GM23338 (cell line): ENCODE measurements around the gene THEM5. TPM values are rescaled to one million over a fixed set of nuclear protein-coding genes. Genes with fewer than 3 reads are reported as not detected.

Experiments used
- ATAC-seq: fragments of 200-7000 bp; cut with Tn5 transposase; 3 replicates; pipeline ENCODE4 v1.9.1; 2020
- DNase-seq: peaks from one replicate; pipeline ENCODE4 v3.0.0-alpha.2; 2015; ENCODE audit warnings: low spot score
- H2AFZ ChIP-seq: fragments of 200-600 bp; sonication (generic); 2 replicates; pipeline ENCODE4 v1.8.0; 2016; ENCODE audit warnings: antibody characterized with exemption, mild to moderate bottlenecking, moderate library complexity
- H3F3A ChIP-seq: fragments of 200-600 bp; sonication (generic); replicated peaks from 2 replicates; pipeline ENCODE4 v1.8.0; 2017; ENCODE audit warnings: antibody characterized with exemption, mixed run types, low read depth
- H3K27ac ChIP-seq: fragments of 200-600 bp; sonication (generic); 2 replicates; pipeline ENCODE4 v1.6.1; 2016; ENCODE audit warnings: low read depth
- H3K27me3 ChIP-seq: fragments of 200-600 bp; sonication (generic); 2 replicates; pipeline ENCODE4 v1.8.0; 2016; ENCODE audit warnings: mild to moderate bottlenecking, mixed run types, moderate library complexity; ENCODE audit not compliant: insufficient read depth
- H3K36me3 ChIP-seq: fragments of 200-600 bp; sonication (generic); 2 replicates; pipeline ENCODE4 v1.8.0; 2016; ENCODE audit warnings: mild to moderate bottlenecking; ENCODE audit not compliant: insufficient read depth
- H3K4me1 ChIP-seq: fragments of 200-600 bp; sonication (generic); 2 replicates; pipeline ENCODE4 v1.8.0; 2016; ENCODE audit warnings: mild to moderate bottlenecking, moderate library complexity; ENCODE audit not compliant: insufficient read depth
- H3K4me2 ChIP-seq: fragments of 200-600 bp; sonication (generic); 2 replicates; pipeline ENCODE4 v1.7.1; 2017; ENCODE audit warnings: mixed run types
- H3K4me3 ChIP-seq: fragments of 200-600 bp; sonication (generic); 2 replicates; pipeline ENCODE4 v1.6.1; 2016; ENCODE audit warnings: mixed run types
- H3K79me2 ChIP-seq: fragments of 200-600 bp; sonication (generic); replicated peaks from 2 replicates; pipeline ENCODE4 v1.8.0; 2017; ENCODE audit warnings: mild to moderate bottlenecking; ENCODE audit not compliant: insufficient read depth
- H3K9me2 ChIP-seq: fragments of 200-600 bp; sonication (generic); 2 replicates; pipeline ENCODE4 v1.8.0; 2017; ENCODE audit not compliant: insufficient read depth
- H4K20me1 ChIP-seq: fragments of 200-600 bp; sonication (generic); replicated peaks from 2 replicates; pipeline ENCODE4 v1.8.0; 2017; ENCODE audit warnings: mild to moderate bottlenecking; ENCODE audit not compliant: insufficient read depth
- H3K27ac Mint-ChIP-seq: 2 replicates; pipeline ENCODE4 v1.8.0; 2020; ENCODE audit warnings: inconsistent platforms, mild to moderate bottlenecking, moderate library complexity, mixed read lengths
- H3K27me3 Mint-ChIP-seq: 3 replicates; pipeline ENCODE4 v1.8.0; 2022; ENCODE audit warnings: low read depth, mild to moderate bottlenecking, moderate library complexity, mixed read lengths, inconsistent platforms; ENCODE audit not compliant: insufficient read depth, poor library complexity
- H3K36me3 Mint-ChIP-seq: 3 replicates; pipeline ENCODE4 v1.8.0; 2021; ENCODE audit warnings: low read depth, mild to moderate bottlenecking, inconsistent platforms, moderate library complexity, mixed read lengths
- H3K4me1 Mint-ChIP-seq: 3 replicates; pipeline ENCODE4 v1.8.0; 2020; ENCODE audit warnings: mild to moderate bottlenecking, inconsistent platforms, mixed read lengths
- H3K4me3 Mint-ChIP-seq: 3 replicates; pipeline ENCODE4 v1.8.0; 2021; ENCODE audit warnings: moderate library complexity, mild to moderate bottlenecking, inconsistent platforms, mixed read lengths
- H3K9me3 Mint-ChIP-seq: 3 replicates; pipeline ENCODE4 v1.8.0; 2020; ENCODE audit warnings: moderate library complexity, mild to moderate bottlenecking, inconsistent platforms, mixed read lengths
- CREB1 ChIP-seq: fragments of 250-450 bp; sonication (Bioruptor Pico); IDR thresholded peaks from 2 replicates; pipeline ENCODE4 v1.5.0; 2020; ENCODE audit warnings: low read depth, mild to moderate bottlenecking, moderate library complexity
- EZH2 ChIP-seq: fragments of 200-600 bp; sonication (generic); IDR thresholded peaks from one replicate; pipeline ENCODE4 v1.8.0; 2017; ENCODE audit warnings: antibody characterized with exemption, mild to moderate bottlenecking, low read depth; ENCODE audit not compliant: unreplicated experiment
- EZH2phosphoT487 ChIP-seq: fragments of 200-600 bp; sonication (generic); IDR thresholded peaks from one replicate; pipeline ENCODE4 v1.8.1; 2018; ENCODE audit warnings: antibody characterized with exemption; ENCODE audit not compliant: unreplicated experiment
- JUNB ChIP-seq: IDR thresholded peaks from one replicate; pipeline ENCODE4 v1.6.1; 2016; ENCODE audit warnings: antibody characterized with exemption; ENCODE audit not compliant: unreplicated experiment
- NANOG ChIP-seq: IDR thresholded peaks from 2 replicates; pipeline ENCODE4 v1.6.1; 2016; ENCODE audit warnings: antibody characterized with exemption, borderline replicate concordance
- POLR2AphosphoS5 ChIP-seq: IDR thresholded peaks from 2 replicates; pipeline ENCODE4 v1.6.1; 2016; ENCODE audit warnings: antibody characterized with exemption, low read depth
- STAT1 ChIP-seq: IDR thresholded peaks from one replicate; pipeline ENCODE4 v1.6.1; 2016; ENCODE audit warnings: antibody characterized with exemption; ENCODE audit not compliant: unreplicated experiment
- ZNF114 ChIP-seq: fragments of 250-450 bp; sonication (Bioruptor Pico); IDR thresholded peaks from 2 replicates; pipeline ENCODE4 v1.5.0; 2020; ENCODE audit warnings: mild to moderate bottlenecking, moderate library complexity
- ZNF331 ChIP-seq: fragments of 250-450 bp; sonication (Bioruptor Pico); IDR thresholded peaks from 2 replicates; pipeline ENCODE4 v1.5.0; 2020; ENCODE audit warnings: low read depth, mild to moderate bottlenecking, moderate library complexity
- polyA plus RNA-seq: library from polyadenylated mRNA; unstranded; fragments of >200 nt; fragmentation: Nextera tagmentation; extraction: Ambion mirVana; gene quantifications from 2 replicates; pipeline ENCODE4 v1.2.1, GENCODE V29; 2016
- total RNA-seq: library from RNA; depleted of rRNA; stranded (reverse); fragments of >200 nt; shearing (Covaris generic); gene quantifications from 2 replicates; pipeline ENCODE4 v1.2.3, GENCODE V29; 2014
- TF ChIP-seq, protein P1 (sequence below): fragments of 250-450 bp; sonication (Bioruptor Pico); IDR thresholded peaks from 2 replicates; pipeline ENCODE4 v1.5.0; 2020; ENCODE audit warnings: mild to moderate bottlenecking, moderate library complexity
- TF ChIP-seq, protein P2 (sequence below): IDR thresholded peaks from one replicate; pipeline ENCODE4 v1.6.1; 2018; ENCODE audit warnings: antibody characterized with exemption; ENCODE audit not compliant: unreplicated experiment
- TF ChIP-seq, protein P3 (sequence below): IDR thresholded peaks from 2 replicates; pipeline ENCODE4 v1.6.1; 2016; ENCODE audit warnings: antibody characterized with exemption
- TF ChIP-seq, protein P4 (sequence below), 2 experiments: fragments of 200-600 bp in 1 of 2; sonication (generic) in 1 of 2; conservative IDR thresholded peaks; 2 replicates each; pipeline versions ENCODE4 v1.5.1 to v1.6.1; 2016 to 2017; ENCODE audit warnings: antibody characterized with exemption in 2 of 2, low read depth in 2 of 2, mild to moderate bottlenecking in 2 of 2, moderate library complexity in 1 of 2

THEM5 gene
- total and polyA plus RNA-seq, 2 experiments from 2014 or later = not detected

DNA sequence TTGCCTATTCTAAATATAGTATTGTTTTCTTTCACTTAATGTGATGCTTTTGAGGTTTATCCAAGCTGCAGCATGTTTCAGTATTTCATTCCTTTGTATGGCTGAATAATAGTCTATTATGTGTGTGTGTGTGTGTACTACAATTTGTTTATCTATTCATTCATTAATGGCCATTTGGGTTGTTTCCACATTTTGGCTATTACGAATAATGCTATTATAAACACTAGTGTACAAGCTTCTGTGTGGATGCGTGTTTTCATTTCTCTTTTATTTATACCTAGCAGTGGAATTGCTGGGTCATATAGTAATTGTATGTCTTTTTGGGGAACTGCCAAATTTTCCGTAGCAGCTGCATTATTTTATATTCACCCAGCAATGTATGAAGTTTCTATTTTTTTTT lies 15.0 kb upstream of the THEM5 start:
- Histone ChIP-seq H3F3A (no peaks in the 10 kb centered on the region), H3K79me2 (no peaks in the 10 kb centered on the region), H3K9me2 (no peaks in the 10 kb centered on the region), H3K36me3 (no peaks in the 10 kb centered on the region), H3K27ac (no peak overlapping the region), H3K27me3 (peaks cover 23% of the 10 kb centered on the region; the same call in 1 of the 2 replicates), H3K4me2 (no peak overlapping the region), H3K4me1 (no peaks in the 10 kb centered on the region), H4K20me1 (0 out of 2 replicates have a peak, but pooled peaks cover 4% of the 10 kb centered on the region), H3K4me3 (no peak overlapping the region), H2AFZ (no peak overlapping the region)
- H3K4me1 Mint-ChIP-seq = peaks cover 15% of the 10 kb centered on the region
- H3K27ac Mint-ChIP-seq = no peak overlapping the region
- no peaks in the 10 kb centered on the region for H3K9me3 Mint-ChIP-seq
- no peak for DNase-seq
- H3K27me3 Mint-ChIP-seq = peaks cover 8% of the 10 kb centered on the region
- H3K4me3 Mint-ChIP-seq = no peak overlapping the region
- no peak for TF ChIP-seq EZH2phosphoT487
- no peak for TF ChIP-seq ZNF331 (CRISPR knock-in tag)
- no peak for TF ChIP-seq STAT1
- TF ChIP-seq, protein P1, sequence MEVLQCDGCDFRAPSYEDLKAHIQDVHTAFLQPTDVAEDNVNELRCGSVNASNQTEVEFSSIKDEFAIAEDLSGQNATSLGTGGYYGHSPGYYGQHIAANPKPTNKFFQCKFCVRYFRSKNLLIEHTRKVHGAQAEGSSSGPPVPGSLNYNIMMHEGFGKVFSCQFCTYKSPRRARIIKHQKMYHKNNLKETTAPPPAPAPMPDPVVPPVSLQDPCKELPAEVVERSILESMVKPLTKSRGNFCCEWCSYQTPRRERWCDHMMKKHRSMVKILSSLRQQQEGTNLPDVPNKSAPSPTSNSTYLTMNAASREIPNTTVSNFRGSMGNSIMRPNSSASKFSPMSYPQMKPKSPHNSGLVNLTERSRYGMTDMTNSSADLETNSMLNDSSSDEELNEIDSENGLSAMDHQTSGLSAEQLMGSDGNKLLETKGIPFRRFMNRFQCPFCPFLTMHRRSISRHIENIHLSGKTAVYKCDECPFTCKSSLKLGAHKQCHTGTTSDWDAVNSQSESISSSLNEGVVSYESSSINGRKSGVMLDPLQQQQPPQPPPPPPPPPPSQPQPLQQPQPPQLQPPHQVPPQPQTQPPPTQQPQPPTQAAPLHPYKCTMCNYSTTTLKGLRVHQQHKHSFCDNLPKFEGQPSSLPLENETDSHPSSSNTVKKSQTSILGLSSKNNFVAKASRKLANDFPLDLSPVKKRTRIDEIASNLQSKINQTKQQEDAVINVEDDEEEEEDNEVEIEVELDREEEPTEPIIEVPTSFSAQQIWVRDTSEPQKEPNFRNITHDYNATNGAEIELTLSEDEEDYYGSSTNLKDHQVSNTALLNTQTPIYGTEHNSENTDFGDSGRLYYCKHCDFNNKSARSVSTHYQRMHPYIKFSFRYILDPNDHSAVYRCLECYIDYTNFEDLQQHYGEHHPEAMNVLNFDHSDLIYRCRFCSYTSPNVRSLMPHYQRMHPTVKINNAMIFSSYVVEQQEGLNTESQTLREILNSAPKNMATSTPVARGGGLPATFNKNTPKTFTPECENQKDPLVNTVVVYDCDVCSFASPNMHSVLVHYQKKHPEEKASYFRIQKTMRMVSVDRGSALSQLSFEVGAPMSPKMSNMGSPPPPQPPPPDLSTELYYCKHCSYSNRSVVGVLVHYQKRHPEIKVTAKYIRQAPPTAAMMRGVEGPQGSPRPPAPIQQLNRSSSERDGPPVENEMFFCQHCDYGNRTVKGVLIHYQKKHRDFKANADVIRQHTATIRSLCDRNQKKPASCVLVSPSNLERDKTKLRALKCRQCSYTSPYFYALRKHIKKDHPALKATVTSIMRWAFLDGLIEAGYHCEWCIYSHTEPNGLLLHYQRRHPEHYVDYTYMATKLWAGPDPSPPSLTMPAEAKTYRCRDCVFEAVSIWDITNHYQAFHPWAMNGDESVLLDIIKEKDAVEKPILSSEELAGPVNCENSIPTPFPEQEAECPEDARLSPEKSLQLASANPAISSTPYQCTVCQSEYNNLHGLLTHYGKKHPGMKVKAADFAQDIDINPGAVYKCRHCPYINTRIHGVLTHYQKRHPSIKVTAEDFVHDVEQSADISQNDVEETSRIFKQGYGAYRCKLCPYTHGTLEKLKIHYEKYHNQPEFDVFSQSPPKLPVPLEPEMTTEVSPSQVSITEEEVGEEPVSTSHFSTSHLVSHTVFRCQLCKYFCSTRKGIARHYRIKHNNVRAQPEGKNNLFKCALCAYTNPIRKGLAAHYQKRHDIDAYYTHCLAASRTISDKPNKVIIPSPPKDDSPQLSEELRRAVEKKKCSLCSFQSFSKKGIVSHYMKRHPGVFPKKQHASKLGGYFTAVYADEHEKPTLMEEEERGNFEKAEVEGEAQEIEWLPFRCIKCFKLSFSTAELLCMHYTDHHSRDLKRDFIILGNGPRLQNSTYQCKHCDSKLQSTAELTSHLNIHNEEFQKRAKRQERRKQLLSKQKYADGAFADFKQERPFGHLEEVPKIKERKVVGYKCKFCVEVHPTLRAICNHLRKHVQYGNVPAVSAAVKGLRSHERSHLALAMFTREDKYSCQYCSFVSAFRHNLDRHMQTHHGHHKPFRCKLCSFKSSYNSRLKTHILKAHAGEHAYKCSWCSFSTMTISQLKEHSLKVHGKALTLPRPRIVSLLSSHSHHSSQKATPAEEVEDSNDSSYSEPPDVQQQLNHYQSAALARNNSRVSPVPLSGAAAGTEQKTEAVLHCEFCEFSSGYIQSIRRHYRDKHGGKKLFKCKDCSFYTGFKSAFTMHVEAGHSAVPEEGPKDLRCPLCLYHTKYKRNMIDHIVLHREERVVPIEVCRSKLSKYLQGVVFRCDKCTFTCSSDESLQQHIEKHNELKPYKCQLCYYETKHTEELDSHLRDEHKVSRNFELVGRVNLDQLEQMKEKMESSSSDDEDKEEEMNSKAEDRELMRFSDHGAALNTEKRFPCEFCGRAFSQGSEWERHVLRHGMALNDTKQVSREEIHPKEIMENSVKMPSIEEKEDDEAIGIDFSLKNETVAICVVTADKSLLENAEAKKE (CRISPR knock-in tag) = no peak
- TF ChIP-seq NANOG = no peak
- TF ChIP-seq, protein P2, sequence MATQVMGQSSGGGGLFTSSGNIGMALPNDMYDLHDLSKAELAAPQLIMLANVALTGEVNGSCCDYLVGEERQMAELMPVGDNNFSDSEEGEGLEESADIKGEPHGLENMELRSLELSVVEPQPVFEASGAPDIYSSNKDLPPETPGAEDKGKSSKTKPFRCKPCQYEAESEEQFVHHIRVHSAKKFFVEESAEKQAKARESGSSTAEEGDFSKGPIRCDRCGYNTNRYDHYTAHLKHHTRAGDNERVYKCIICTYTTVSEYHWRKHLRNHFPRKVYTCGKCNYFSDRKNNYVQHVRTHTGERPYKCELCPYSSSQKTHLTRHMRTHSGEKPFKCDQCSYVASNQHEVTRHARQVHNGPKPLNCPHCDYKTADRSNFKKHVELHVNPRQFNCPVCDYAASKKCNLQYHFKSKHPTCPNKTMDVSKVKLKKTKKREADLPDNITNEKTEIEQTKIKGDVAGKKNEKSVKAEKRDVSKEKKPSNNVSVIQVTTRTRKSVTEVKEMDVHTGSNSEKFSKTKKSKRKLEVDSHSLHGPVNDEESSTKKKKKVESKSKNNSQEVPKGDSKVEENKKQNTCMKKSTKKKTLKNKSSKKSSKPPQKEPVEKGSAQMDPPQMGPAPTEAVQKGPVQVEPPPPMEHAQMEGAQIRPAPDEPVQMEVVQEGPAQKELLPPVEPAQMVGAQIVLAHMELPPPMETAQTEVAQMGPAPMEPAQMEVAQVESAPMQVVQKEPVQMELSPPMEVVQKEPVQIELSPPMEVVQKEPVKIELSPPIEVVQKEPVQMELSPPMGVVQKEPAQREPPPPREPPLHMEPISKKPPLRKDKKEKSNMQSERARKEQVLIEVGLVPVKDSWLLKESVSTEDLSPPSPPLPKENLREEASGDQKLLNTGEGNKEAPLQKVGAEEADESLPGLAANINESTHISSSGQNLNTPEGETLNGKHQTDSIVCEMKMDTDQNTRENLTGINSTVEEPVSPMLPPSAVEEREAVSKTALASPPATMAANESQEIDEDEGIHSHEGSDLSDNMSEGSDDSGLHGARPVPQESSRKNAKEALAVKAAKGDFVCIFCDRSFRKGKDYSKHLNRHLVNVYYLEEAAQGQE = no peak
- TF ChIP-seq ZNF114 = no peak
- no peak for TF ChIP-seq POLR2AphosphoS5
- no peak for TF ChIP-seq EZH2
- TF ChIP-seq CREB1 (CRISPR knock-in tag) = no peak
- no peak for TF ChIP-seq JUNB
- TF ChIP-seq, protein P3, sequence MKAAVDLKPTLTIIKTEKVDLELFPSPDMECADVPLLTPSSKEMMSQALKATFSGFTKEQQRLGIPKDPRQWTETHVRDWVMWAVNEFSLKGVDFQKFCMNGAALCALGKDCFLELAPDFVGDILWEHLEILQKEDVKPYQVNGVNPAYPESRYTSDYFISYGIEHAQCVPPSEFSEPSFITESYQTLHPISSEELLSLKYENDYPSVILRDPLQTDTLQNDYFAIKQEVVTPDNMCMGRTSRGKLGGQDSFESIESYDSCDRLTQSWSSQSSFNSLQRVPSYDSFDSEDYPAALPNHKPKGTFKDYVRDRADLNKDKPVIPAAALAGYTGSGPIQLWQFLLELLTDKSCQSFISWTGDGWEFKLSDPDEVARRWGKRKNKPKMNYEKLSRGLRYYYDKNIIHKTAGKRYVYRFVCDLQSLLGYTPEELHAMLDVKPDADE = no peak
- TF ChIP-seq, protein P4, sequence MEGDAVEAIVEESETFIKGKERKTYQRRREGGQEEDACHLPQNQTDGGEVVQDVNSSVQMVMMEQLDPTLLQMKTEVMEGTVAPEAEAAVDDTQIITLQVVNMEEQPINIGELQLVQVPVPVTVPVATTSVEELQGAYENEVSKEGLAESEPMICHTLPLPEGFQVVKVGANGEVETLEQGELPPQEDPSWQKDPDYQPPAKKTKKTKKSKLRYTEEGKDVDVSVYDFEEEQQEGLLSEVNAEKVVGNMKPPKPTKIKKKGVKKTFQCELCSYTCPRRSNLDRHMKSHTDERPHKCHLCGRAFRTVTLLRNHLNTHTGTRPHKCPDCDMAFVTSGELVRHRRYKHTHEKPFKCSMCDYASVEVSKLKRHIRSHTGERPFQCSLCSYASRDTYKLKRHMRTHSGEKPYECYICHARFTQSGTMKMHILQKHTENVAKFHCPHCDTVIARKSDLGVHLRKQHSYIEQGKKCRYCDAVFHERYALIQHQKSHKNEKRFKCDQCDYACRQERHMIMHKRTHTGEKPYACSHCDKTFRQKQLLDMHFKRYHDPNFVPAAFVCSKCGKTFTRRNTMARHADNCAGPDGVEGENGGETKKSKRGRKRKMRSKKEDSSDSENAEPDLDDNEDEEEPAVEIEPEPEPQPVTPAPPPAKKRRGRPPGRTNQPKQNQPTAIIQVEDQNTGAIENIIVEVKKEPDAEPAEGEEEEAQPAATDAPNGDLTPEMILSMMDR (conservative IDR thresholded peaks at IDR 0.05; ENCODE audit: low read depth in 2 of 2) = no peak
- no peaks in the 10 kb centered on the region for H3K36me3 Mint-ChIP-seq
- ATAC-seq = no peak
